CD4-positive, alpha-beta T cell treated with Interleukin-21 for 1 hour (primary cell): ENCODE results near the gene GUCY2C.
A peak's percentile ranks its signal among the peaks of the same experiment; 100 is the strongest.
"Not testable (repeated sequence)": the region's sequence is repeated elsewhere in the genome, so short reads cannot be mapped to it uniquely, and the experiment has no call there.

Experiments used
- DNase-seq: peaks from one replicate; pipeline ENCODE4 v3.0.0-alpha.2; 2020

GUCY2C gene

GRCh38 chr12:14696265-14696741 lies at the start of gene GUCY2C:
GUCY2C (minus strand) TSS chr12:14696599; CDS start chr12:14696448, 151 bp downstream.
- no peak for DNase-seq

DNA sequence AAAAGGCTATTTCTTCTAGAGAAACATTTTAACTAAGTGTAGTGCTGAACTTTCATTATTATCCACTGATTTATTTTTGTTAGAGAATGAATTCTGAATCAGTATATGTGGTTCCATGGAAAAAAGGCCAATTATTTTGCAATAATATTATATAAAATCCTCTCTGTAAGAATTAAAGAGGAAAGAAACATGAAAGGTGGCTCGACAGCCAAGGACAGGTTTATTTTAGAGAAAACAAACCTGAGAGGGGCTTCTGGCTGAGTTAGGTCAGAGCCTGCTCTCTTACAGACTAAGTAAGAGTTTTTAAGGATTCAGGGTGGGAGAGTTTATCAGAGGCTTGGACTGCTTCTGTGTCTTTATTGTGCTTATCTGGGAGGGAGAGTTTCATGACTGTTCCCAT lies 46.7 kb upstream of the GUCY2C start:
- no peak for DNase-seq

DNA sequence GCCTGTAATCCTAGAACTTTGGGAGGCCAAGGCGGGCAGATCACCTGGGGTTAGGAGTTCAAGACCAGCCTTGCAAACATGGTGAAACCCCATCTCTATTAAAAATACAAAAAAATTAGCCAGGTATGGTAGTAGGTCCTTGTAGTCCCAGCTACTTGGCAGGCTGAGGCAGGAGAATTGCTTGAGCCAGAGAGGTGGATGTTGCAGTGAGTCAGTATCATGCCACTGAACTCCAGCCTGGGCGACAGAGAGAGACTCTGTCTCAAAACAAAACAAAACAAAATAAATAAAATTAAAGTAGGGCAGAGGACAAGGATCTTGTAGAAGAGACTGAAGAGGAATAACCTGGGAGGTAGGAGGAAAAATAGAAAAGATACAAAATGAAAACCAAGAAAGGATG lies 45.5 kb upstream of the GUCY2C start:
- no peak for DNase-seq

DNA sequence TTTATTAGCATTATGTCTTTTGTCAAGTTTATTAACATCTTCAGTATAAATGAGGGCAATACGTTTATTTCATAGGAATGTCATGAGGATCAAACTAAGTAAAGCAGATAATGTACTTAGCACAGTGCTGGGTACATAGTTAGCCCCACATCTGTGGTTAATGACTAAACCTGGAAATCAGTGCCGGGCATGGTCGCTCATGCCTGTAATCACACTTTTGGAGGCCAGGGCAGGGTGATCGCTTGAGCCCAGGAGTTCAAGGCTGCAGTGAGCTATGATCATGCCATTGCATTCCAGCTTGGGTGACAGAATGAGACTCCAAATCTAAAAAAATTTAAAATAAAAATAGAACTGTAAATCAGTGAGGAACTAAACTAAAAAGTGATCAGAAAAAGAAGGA lies 44.8 kb upstream of the GUCY2C start:
- no peak for DNase-seq

GRCh38 chr12:14736441-14736840 lies 40.0 kb upstream of the GUCY2C start:
- not testable (repeated sequence) for DNase-seq

DNA sequence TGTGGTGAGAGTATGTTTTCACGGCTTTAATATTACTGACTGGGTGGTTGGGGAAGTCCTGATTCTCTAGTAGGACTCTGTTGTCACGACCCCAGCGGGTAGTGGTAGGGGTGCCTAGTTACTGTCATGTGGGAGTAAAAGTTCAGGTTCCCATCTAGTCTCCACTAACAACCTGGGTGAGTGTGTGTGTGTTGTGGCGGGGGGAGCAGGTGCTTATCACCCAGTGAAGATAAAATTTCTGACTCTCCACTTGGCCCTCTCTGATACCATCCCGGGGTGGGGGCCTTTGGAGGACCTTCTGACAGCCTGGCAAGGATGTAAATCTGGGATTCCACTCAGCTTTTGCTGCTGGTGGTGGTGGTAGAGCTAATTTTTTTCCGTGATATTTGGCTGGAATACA lies 35.4 kb upstream of the GUCY2C start:
- no peak for DNase-seq

GRCh38 chr12:14729586-14729985 lies 33.2 kb upstream of the GUCY2C start:
- DNase-seq: no peak

- peak; percentile 74 for DNase-seq
These were observed 27.4 kb upstream of the GUCY2C start for GRCh38 chr12:14723763-14724162.

DNA sequence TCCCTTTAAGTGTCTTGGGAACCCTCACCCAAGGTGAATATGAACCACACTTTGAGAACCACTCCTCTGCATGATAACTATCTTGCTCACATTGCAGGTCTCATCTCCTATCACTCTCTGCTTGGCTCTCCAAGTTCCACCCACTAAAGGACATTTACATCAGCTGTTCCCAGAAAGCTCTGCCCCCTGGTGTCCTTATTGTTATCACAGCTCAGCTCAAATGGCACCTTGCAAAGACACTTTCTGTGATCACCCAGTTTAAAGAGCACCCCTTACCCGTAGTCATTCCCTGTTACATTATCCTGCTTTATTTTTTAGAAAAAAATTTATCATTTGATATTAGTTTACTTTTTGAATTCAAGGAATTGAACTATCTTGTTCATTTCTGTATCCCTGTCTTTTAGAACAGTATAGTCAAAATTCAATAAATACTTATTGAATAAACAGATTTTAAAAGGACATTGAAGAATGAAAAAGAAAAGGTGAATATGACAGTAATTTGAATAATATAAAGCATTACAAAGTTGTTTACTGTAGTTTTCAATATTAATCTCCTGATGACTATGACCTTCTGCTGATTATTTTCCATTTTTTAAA lies 20.5 kb upstream of the GUCY2C start:
- peak; percentile 62 for DNase-seq

GRCh38 chr12:14714437-14714836 lies 18.0 kb upstream of the GUCY2C start:
- DNase-seq: no peak

DNA sequence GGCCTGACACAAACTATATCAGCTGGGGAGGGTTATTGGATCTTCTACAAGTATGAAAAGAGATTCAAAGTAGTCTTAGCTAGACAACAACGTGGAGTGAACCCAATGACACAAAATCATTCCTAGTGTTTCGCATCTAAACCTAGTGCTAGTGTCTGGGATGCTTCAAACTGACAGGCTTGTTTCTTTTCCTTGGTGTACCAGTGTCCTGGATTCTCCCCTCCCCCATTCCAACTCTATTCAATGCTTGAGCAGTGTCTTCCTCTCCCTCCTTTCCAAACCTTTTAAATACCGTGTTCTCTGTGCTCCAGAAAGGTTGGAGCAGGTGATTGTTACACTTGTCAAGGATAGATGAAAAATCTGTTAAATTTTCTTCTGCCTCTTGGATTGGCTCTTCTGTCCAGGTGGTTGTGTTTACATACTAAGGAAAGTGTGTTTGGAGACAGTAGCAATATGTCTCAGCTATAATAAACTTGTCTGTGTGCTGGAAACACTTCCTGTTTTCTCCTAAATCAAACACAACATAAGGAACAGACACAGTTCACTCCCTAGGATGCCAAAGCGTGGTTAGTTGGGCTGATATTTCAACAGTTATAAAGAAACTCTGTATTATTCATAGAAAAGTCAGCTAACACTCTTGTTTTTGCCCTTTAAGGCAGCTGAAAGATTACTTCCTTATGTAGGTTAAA lies 14.4 kb upstream of the GUCY2C start:
- no peak for DNase-seq

GRCh38 chr12:14701809-14702568 lies 5.6 kb upstream of the GUCY2C start:
- DNase-seq: no peak

GRCh38 chr12:14700935-14701334 lies 4.5 kb upstream of the GUCY2C start:
- no peak for DNase-seq

GRCh38 chr12:14699923-14700322 lies 3.5 kb upstream of the GUCY2C start:
- no peak for DNase-seq

DNA sequence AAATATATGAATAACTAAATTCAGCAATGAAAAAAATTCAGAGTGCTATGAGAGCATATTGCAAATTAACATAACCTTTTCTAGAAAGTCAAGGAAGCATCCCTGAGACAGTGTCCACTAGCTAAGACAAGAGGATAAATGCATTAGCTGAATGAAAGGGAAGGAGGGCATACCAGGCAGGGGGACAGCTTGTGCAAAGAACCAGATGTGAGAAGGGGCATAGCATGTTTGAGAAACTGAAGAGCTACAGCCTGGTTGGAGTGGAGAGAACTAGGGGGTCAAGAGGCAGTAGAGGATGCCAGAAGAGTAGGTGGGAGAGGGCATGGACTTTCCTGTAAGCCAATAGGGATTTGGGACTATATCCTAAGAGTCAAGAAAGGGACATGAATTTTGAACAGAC lies 2.2 kb upstream of the GUCY2C start:
- DNase-seq: no peak

DNA sequence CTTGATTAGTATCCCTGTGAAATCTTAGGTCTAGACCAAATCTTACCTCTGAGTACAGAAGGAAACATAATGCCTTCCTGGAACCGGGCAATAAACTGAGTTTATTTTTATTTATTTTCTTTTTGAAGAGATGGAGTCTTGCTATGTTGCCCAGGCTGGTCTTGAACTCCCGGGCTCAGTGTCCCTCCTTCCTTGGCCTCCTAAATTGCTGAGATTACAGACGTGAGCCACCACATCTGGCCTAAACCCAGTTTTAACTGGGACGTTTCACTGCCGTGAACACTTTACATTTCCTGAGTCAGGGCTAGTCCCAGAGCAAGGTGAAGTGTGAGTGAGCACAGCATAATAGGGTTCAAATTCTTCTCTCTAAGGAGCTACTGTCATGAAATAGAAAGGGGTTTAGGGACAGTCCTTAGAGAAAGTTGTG lies 671 bp downstream of the GUCY2C start:
- DNase-seq: no peak

DNA sequence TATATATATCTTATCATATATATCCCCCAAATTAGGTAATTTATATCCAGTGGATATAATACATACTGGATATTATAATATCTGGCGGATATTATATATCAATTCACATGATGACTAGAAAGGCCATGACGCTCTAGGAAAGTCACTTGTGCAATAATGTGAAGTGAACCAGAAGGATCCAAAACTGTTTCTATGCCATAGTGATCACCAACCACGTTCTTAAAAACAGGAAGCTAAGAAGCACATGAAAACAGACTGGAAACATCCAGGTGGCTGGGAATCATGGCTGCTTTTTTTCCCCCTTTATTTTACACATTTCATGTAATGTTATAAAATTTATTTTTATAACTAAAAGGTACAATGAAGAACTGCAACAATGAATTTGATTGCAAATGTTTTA lies 1.4 kb downstream of the GUCY2C start:
- no peak for DNase-seq

DNA sequence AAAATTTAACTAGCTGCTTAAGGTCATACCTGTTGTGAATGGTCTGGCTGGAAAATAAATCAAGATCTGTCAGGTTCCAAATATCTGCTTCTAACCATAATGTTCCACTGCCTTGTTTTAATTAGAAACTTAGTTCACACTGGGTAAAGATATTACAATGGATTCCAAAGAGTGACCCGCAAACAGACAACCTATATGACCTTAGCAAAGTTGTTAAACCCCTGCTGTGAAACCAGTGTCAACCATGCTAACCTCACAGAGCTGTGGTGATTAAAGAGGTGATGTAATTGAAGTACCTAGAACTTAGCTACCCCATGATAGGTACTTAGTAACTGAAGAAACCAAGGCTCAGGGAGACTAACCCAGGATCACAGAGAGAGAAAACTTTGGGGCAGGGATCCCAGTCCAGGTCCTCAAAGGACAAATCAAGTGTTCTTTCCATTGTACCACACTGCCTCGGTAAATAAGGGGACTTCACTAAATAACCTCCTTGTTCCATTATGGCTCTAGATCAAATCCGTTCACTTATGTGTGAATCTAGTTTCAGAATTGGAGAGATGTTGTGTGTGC lies 2.2 kb downstream of the GUCY2C start:
- DNase-seq: no peak

GRCh38 chr12:14693116-14693515 lies 3.3 kb downstream of the GUCY2C start:
- DNase-seq: no peak

- peak; percentile 13 for DNase-seq
These were observed 4.8 kb downstream of the GUCY2C start for GRCh38 chr12:14691560-14691959.

GRCh38 chr12:14689996-14690395 lies 6.4 kb downstream of the GUCY2C start:
- no peak for DNase-seq

DNA sequence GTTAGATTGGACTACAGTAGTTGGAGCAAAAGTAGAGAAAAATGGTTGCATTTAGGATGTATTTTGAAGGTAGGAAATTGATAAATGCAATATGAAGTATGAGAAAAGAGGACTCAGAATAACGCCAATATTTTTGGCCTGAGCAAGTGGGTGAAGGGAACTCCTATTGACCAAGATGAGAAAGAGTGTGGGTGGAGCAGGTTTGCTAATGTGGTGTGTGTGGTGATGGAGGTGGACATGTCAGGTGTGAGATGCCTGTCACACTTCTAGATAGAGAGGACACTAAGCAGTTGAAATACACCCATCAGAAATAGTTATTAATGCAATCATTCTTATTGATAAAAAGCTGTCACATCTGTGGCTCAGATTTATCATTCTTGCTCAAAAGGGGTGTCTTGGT lies 7.3 kb downstream of the GUCY2C start:
- no peak for DNase-seq

- not testable (repeated sequence) for DNase-seq
These were observed 14.2 kb downstream of the GUCY2C start for GRCh38 chr12:14682231-14682630.

- no peak for DNase-seq
These were observed 14.8 kb downstream of the GUCY2C start for GRCh38 chr12:14681625-14682024.
